H9 (cell line): ENCODE data around the gene USP35. TPM values are rescaled to one million over a fixed set of nuclear protein-coding genes. Genes with fewer than 3 reads are reported as not detected.
"Not testable (repeated sequence)": the region's sequence is repeated elsewhere in the genome, so short reads cannot be mapped to it uniquely, and the experiment has no call there.

Source experiments
- DNase-seq: peaks from one replicate; pipeline ENCODE4 v3.0.0-alpha.2; 2017
- H2AFZ ChIP-seq: one replicate; pipeline ENCODE4 v1.6.1; 2013; ENCODE audit warnings: mild to moderate bottlenecking, low read length, control low read depth, moderate library complexity
- H2AK5ac ChIP-seq: 2 replicates; pipeline ENCODE4 v1.6.1; 2013; ENCODE audit warnings: low read length, control low read depth, mixed read lengths; ENCODE audit not compliant: insufficient read length
- H2BK120ac ChIP-seq: one replicate; pipeline ENCODE4 v1.6.1; 2013; ENCODE audit warnings: low read depth, mild to moderate bottlenecking, low read length, control low read depth, inconsistent platforms; ENCODE audit not compliant: poor library complexity, severe bottlenecking
- H2BK12ac ChIP-seq: 2 replicates; pipeline ENCODE4 v1.6.1; 2013; ENCODE audit warnings: low read length, control low read depth, mixed read lengths, low read depth; ENCODE audit not compliant: insufficient read length
- H2BK15ac ChIP-seq: 2 replicates; pipeline ENCODE4 v1.6.1; 2013; ENCODE audit warnings: low read depth, low read length, control low read depth
- H2BK20ac ChIP-seq: one replicate; pipeline ENCODE4 v1.6.1; 2013; ENCODE audit warnings: low read depth, mild to moderate bottlenecking, low read length, control low read depth, inconsistent platforms; ENCODE audit not compliant: poor library complexity, severe bottlenecking
- H2BK5ac ChIP-seq: 2 replicates; pipeline ENCODE4 v1.6.1; 2013; ENCODE audit warnings: low read length, control low read depth, mixed read lengths; ENCODE audit not compliant: insufficient read length
- H3K14ac ChIP-seq: 2 replicates; pipeline ENCODE4 v1.6.1; 2013; ENCODE audit warnings: low read length, control low read depth; ENCODE audit not compliant: insufficient read depth
- H3K18ac ChIP-seq: 2 replicates; pipeline ENCODE4 v1.6.1; 2013; ENCODE audit warnings: low read depth, mild to moderate bottlenecking, mixed read lengths, low read length, control low read depth; ENCODE audit not compliant: insufficient read length
- H3K23ac ChIP-seq: 2 replicates; pipeline ENCODE4 v1.6.1; 2013; ENCODE audit warnings: low read length, control low read depth, mixed read lengths, low read depth; ENCODE audit not compliant: insufficient read length
- H3K23me2 ChIP-seq: 2 replicates; pipeline ENCODE4 v1.6.1; 2013; ENCODE audit warnings: low read depth, mild to moderate bottlenecking, mixed read lengths, low read length, control low read depth; ENCODE audit not compliant: insufficient read length, poor library complexity, severe bottlenecking
- H3K27ac ChIP-seq: 2 replicates; pipeline ENCODE4 v1.5.1; 2013; ENCODE audit warnings: low read length, control low read depth, mixed read lengths, low read depth; ENCODE audit not compliant: insufficient read length
- H3K27me3 ChIP-seq: 2 replicates; pipeline ENCODE4 v1.6.1; 2013; ENCODE audit warnings: low read length, control low read depth, inconsistent platforms; ENCODE audit not compliant: insufficient read depth
- H3K4ac ChIP-seq: 2 replicates; pipeline ENCODE4 v1.6.1; 2013; ENCODE audit warnings: low read depth, mild to moderate bottlenecking, control low read depth, inconsistent platforms, low read length, moderate library complexity
- H3K4me1 ChIP-seq: 2 replicates; pipeline ENCODE4 v1.6.1; 2013; ENCODE audit warnings: low read length, control low read depth, inconsistent platforms; ENCODE audit not compliant: insufficient read depth
- H3K4me2 ChIP-seq: 2 replicates; pipeline ENCODE4 v1.6.1; 2013; ENCODE audit warnings: low read length, control low read depth, mixed read lengths; ENCODE audit not compliant: insufficient read length, insufficient read depth
- H3K56ac ChIP-seq: 2 replicates; pipeline ENCODE4 v1.6.1; 2013; ENCODE audit warnings: low read depth, mild to moderate bottlenecking, mixed read lengths, low read length, control low read depth; ENCODE audit not compliant: insufficient read length
- H3K79me1 ChIP-seq: 2 replicates; pipeline ENCODE4 v1.6.1; 2013; ENCODE audit warnings: low read depth, mild to moderate bottlenecking, moderate library complexity, low read length, control low read depth, inconsistent platforms; ENCODE audit not compliant: insufficient read depth, poor library complexity, severe bottlenecking
- H3K79me2 ChIP-seq: 2 replicates; pipeline ENCODE4 v1.6.1; 2013; ENCODE audit warnings: low read length, control low read depth, inconsistent platforms; ENCODE audit not compliant: insufficient read depth
- H3K9ac ChIP-seq: 2 replicates; pipeline ENCODE4 v1.6.1; 2013; ENCODE audit warnings: low read length, control low read depth, mixed read lengths; ENCODE audit not compliant: insufficient read length; ENCODE audit errors: extremely low read depth
- H3K9me3 ChIP-seq: one replicate; pipeline ENCODE4 v1.6.1; 2013; ENCODE audit warnings: low read depth, low read length, inconsistent platforms; ENCODE audit not compliant: control insufficient read depth
- H3T11ph ChIP-seq: one replicate; pipeline ENCODE4 v1.6.1; 2013; ENCODE audit warnings: mild to moderate bottlenecking, low read length, control low read depth, inconsistent platforms
- H4K20me1 ChIP-seq: one replicate; pipeline ENCODE4 v1.6.1; 2013; ENCODE audit not compliant: control insufficient read depth, insufficient read length, insufficient read depth
- H4K5ac ChIP-seq: 2 replicates; pipeline ENCODE4 v1.6.1; 2013; ENCODE audit warnings: low read depth, mild to moderate bottlenecking, mixed read lengths, low read length, control low read depth; ENCODE audit not compliant: insufficient read length
- H4K8ac ChIP-seq: replicated peaks from 2 replicates; pipeline ENCODE4 v1.6.1; 2013; ENCODE audit warnings: low read length, control low read depth, mixed read lengths, low read depth; ENCODE audit not compliant: insufficient read length
- H4K91ac ChIP-seq: 2 replicates; pipeline ENCODE4 v1.6.1; 2013; ENCODE audit warnings: low read depth, mild to moderate bottlenecking, moderate library complexity, mixed read lengths, low read length, control low read depth; ENCODE audit not compliant: insufficient read length
- H3K27ac Mint-ChIP-seq, 3 experiments: 2 replicates in 2 of 3; 3 replicates in 1 of 3; pipeline ENCODE4 v1.8.0; 2020 to 2021; ENCODE audit warnings: mixed read lengths in 3 of 3, mild to moderate bottlenecking in 1 of 3, moderate library complexity in 1 of 3
- H3K27me3 Mint-ChIP-seq: 2 replicates; pipeline ENCODE4 v1.8.0; 2021; ENCODE audit warnings: low read depth, mild to moderate bottlenecking, moderate library complexity, mixed read lengths
- H3K36me3 Mint-ChIP-seq, 3 experiments: 2 replicates in 2 of 3; 3 replicates in 1 of 3; pipeline ENCODE4 v1.8.0; 2020 to 2021; ENCODE audit warnings: low read depth in 3 of 3, mixed read lengths in 3 of 3; ENCODE audit not compliant: insufficient read depth in 1 of 3
- H3K4me1 Mint-ChIP-seq, 2 experiments: 2 replicates each; pipeline ENCODE4 v1.8.0; 2020; ENCODE audit warnings: mixed read lengths in 2 of 2
- H3K4me3 Mint-ChIP-seq, 2 experiments: 2 replicates in 1 of 2; 3 replicates in 1 of 2; pipeline ENCODE4 v1.8.0; 2020 to 2021; ENCODE audit warnings: mild to moderate bottlenecking in 2 of 2, mixed read lengths in 2 of 2, moderate library complexity in 1 of 2
- H3K9me3 Mint-ChIP-seq, 2 experiments: 2 replicates in 1 of 2; 3 replicates in 1 of 2; pipeline ENCODE4 v1.8.0; 2020; ENCODE audit warnings: mild to moderate bottlenecking in 2 of 2, mixed read lengths in 2 of 2, moderate library complexity in 1 of 2
- WGBS: extraction: QIAGEN DNeasy Blood & Tissue Kit; methylation state at CpG from one replicate; pipeline ENCODE4 v1.1.7; 2013; ENCODE audit warnings: missing lambda C conversion rate, low lambda C conversion rate, mixed read lengths; ENCODE audit not compliant: insufficient read length; ENCODE audit errors: extremely low coverage; 5-methylcytosine and 5-hydroxymethylcytosine counted together
- total RNA-seq: library from RNA; stranded (reverse); gene quantifications from 2 replicates; pipeline ENCODE4 v1.2.1, GENCODE V29; 2021
- TF ChIP-seq, protein P1 (sequence below): fragments of 200-600 bp; sonication (generic); conservative IDR thresholded peaks from 3 replicates; pipeline ENCODE4 v1.8.0; 2021; ENCODE audit warnings: antibody characterized with exemption, mild to moderate bottlenecking

USP35 gene
- total RNA-seq, 1 experiment from 2014 or later: 6.8 TPM

DNA sequence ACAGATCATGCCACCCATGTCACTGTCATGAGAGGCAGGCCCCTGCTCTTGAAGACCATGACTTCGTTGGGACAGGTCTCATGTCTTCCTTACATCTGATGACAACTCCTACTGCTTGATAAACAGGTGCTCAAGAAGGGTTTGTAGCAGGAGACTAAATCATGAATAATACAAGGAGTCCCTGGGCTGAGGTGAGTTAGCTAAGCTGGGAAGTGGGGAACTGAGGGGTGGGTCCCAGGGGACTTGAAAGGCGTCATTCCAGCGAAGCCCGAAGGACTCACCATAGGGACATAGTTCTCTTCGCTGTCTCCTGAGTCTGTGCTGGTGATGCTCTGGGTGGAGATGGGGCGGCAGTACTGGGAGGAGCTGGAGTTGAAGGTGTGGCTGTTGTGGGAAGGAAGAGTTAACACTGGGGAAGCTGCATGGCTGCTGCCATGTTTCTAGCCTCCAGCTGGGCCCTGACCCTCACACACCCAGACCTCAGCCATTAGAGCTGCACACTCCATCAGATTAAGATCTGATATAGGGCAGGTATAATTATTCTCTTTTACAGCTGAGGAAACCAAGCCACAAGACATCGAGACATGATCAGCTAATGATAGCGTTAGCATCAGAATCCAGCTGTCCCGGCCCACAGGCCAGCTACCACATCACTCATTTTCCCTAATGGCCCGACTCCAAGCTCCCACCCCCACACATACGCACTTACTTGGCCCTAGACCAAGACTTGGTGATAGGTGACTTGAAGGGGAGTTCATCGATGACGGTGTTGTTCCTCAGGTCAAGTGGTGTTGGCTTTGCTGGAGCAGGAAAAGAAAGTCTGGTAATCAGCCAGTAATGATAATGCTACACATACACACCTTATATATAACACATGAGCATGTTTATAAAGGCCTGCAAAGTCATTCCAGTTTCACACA is 32.9 kb downstream of the USP35 start:
- Histone ChIP-seq H3K18ac (no peak overlapping the region), H3K23ac (no peak overlapping the region), H3K27ac (no peak overlapping the region), H3K79me2 (no peaks in the 10 kb centered on the region), H2BK20ac (no peak overlapping the region), H3K9ac (no peak overlapping the region), H3K14ac (no peak overlapping the region), H3K56ac (no peak overlapping the region), H2AFZ (no peak overlapping the region), H4K20me1 (no peaks in the 10 kb centered on the region), H3K4me1 (no peaks in the 10 kb centered on the region), H4K5ac (no peak overlapping the region), H3K27me3 (no peaks in the 10 kb centered on the region), H2BK5ac (no peak overlapping the region), H3K23me2 (no peaks in the 10 kb centered on the region), H2BK120ac (no peak overlapping the region), H3T11ph (no peak overlapping the region), H3K4ac (no peak overlapping the region), H2BK12ac (no peak overlapping the region), H2AK5ac (no peak overlapping the region), H4K91ac (no peak overlapping the region), H3K79me1 (no peaks in the 10 kb centered on the region), H4K8ac (no peak overlapping the region), H3K9me3 (no peaks in the 10 kb centered on the region), H2BK15ac (no peak overlapping the region), H3K4me2 (no peak overlapping the region)
- no peaks in the 10 kb centered on the region for H3K9me3 Mint-ChIP-seq
- no peaks in the 10 kb centered on the region for H3K4me1 Mint-ChIP-seq
- H3K4me3 Mint-ChIP-seq: no peak overlapping the region
- H3K27me3 Mint-ChIP-seq: no peaks in the 10 kb centered on the region
- DNase-seq: peak; percentile 23
- no CpG with 5 or more reads among the region's 13 CpGs for WGBS
- TF ChIP-seq, protein P1, sequence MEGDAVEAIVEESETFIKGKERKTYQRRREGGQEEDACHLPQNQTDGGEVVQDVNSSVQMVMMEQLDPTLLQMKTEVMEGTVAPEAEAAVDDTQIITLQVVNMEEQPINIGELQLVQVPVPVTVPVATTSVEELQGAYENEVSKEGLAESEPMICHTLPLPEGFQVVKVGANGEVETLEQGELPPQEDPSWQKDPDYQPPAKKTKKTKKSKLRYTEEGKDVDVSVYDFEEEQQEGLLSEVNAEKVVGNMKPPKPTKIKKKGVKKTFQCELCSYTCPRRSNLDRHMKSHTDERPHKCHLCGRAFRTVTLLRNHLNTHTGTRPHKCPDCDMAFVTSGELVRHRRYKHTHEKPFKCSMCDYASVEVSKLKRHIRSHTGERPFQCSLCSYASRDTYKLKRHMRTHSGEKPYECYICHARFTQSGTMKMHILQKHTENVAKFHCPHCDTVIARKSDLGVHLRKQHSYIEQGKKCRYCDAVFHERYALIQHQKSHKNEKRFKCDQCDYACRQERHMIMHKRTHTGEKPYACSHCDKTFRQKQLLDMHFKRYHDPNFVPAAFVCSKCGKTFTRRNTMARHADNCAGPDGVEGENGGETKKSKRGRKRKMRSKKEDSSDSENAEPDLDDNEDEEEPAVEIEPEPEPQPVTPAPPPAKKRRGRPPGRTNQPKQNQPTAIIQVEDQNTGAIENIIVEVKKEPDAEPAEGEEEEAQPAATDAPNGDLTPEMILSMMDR: no peak
- peak overlapping the region in 1 of 3 experiments; percentile 86; a peak in 2 of 7 replicates for H3K27ac Mint-ChIP-seq
- peaks cover 0 to 19% (median 17%) of the 10 kb centered on the region in 3 experiments; a peak in 5 of 7 replicates for H3K36me3 Mint-ChIP-seq

DNA sequence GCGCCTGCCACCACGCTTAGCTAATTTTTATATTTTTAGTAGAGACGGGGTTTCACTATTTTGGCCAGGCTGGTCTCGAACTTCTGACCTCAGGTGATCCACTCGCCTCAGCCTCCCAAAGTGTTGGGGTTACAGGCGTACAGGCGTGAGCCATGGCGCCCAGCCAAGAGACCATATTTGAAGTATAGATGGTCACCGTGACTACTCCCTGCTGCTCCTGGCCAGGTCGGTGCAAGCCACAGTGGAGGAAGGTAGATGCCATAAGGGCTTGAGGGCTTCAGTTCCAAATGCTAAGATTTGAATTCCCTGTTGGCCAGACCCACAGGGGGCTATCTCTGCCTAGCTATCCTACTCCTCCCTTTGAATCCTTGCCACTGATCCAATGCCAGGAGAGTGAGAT is 34.0 kb downstream of the USP35 start:
- H3K4ac ChIP-seq, H3K4me3 Mint-ChIP-seq, H3K23ac ChIP-seq, H2BK120ac ChIP-seq, H3K79me1 ChIP-seq, H3K79me2 ChIP-seq, H3K4me1 Mint-ChIP-seq, H3K23me2 ChIP-seq, H4K91ac ChIP-seq, H3K14ac ChIP-seq, H3K56ac ChIP-seq, H3K9ac ChIP-seq, H2BK5ac ChIP-seq, H4K8ac ChIP-seq, H2BK15ac ChIP-seq, H3K27me3 ChIP-seq, H4K5ac ChIP-seq, H3K27me3 Mint-ChIP-seq, H2BK12ac ChIP-seq, H2BK20ac ChIP-seq, H3K9me3 ChIP-seq, H4K20me1 ChIP-seq, H2AK5ac ChIP-seq, H3T11ph ChIP-seq, H3K18ac ChIP-seq, H2AFZ ChIP-seq, H3K9me3 Mint-ChIP-seq, H3K27ac Mint-ChIP-seq, H3K27ac ChIP-seq, H3K4me2 ChIP-seq, H3K4me1 ChIP-seq: not testable (repeated sequence)
- H3K36me3 Mint-ChIP-seq: peaks cover 0 to 19% (median 17%) of the 10 kb centered on the region in 3 experiments; a peak in 5 of 7 replicates
- DNase-seq: peak; percentile 12
- no CpG with 5 or more reads among the region's 10 CpGs for WGBS
